HPDE6-E6E7 (cell line): ENCODE results near the gene KLHL20.
"Not testable (repeated sequence)": the region's sequence is repeated elsewhere in the genome, so short reads cannot be mapped to it uniquely, and the experiment has no call there.

Source experiments
- DNase-seq: peaks from one replicate; pipeline ENCODE4 v3.0.0; 2011; ENCODE audit warnings: missing footprints; ENCODE audit errors: extremely low spot score

KLHL20 gene, protein sequence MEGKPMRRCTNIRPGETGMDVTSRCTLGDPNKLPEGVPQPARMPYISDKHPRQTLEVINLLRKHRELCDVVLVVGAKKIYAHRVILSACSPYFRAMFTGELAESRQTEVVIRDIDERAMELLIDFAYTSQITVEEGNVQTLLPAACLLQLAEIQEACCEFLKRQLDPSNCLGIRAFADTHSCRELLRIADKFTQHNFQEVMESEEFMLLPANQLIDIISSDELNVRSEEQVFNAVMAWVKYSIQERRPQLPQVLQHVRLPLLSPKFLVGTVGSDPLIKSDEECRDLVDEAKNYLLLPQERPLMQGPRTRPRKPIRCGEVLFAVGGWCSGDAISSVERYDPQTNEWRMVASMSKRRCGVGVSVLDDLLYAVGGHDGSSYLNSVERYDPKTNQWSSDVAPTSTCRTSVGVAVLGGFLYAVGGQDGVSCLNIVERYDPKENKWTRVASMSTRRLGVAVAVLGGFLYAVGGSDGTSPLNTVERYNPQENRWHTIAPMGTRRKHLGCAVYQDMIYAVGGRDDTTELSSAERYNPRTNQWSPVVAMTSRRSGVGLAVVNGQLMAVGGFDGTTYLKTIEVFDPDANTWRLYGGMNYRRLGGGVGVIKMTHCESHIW

DNA sequence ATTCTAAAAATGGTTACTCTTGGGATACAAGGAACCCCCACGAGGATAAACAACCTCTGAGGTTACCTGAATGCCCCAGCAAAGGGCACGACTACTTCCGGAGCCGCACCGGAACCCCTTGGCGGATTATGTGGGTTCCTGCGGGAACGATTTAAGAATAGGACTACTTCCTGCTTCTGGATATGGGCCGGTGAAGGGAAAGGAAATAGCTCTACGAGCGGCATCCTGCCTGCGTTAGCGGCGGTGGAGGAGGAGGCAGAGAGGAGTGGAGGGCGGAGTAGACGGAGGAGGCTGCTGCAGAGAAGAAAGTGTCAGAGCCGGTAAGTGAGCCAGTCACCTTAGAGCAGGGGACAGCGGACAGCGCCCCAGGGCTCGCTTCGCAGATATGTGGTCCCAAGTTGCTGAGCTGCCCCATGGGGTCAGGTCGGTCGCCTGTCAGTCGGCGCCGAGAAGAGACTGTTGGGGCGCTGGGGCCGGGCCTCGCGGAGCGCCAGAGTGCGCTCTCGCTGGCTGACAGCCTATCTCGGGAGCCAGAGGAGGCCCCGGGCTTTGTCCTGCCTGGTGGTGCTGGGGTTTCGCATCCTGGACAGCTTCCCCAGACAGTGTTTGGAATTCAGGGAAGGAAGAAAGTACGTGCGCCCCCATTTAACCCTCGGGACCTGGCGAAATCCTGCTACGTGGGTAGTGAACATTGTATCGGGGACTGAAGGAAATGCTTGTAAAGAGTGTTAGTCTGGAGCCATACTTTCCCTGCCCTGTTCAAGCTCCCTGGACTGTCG is at the start of gene KLHL20:
Gene KLHL20, plus strand, starts transcription at position 223 of the 779 bp plus-strand sequence. CDS start 1,063 bp downstream, outside the sequence.
- peak; percentile 87 for DNase-seq

- no peak for DNase-seq
Observed at GRCh38 chr1:173666646-173667045, 48.1 kb upstream of the KLHL20 start.

- no peak for DNase-seq
Observed at GRCh38 chr1:173669491-173669941, 45.3 kb upstream of the KLHL20 start, which contains the start of gene ANKRD45. Gene ANKRD45 (minus strand): TSS chr1:173669851. CDS start chr1:173659418, 10,433 bp downstream.

DNA sequence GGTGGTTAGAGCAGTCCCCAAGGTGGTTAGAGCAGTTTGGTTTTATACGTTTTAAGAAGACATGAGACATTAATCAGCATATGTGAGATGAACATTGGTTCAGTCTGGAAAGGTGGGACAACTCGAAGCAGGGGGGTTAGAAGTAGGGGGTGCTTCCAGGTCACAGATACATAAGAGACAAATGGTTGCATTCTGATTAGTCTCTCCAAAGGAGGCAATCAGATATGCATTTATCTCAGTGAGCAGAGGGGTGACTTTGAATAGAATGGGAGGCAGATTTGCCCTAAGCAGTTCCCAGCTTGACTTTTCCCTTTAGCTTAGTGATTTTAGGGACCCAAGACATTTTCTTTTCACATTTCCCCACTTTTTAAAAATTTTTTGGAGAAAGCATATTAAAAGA is 40.3 kb upstream of the KLHL20 start:
- DNase-seq: not testable (repeated sequence)

GRCh38 chr1:173680152-173680551 is 34.6 kb upstream of the KLHL20 start:
- DNase-seq: not testable (repeated sequence)

- no peak for DNase-seq
Observed at GRCh38 chr1:173682184-173682583, 32.6 kb upstream of the KLHL20 start.

GRCh38 chr1:173683838-173684237 is 30.9 kb upstream of the KLHL20 start:
- DNase-seq: not testable (repeated sequence)

DNA sequence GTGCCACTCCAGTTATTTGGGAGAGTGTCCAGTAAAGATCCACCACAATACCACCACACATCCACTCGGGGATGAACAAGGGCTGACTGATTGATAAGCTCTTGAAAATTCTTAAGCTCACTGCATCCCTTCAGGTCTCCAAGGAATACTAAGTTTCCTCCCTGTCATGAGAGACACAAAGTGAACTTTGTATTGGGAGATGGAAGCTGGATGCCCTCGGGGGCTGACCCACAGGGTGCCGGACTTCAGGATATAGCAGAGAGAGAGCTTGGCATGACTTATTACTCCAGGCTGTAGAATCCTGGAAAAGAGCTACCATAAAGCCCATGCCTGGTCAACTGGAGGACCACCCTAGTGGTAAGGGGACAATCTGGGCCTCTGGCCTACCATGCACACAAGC is 29.7 kb upstream of the KLHL20 start:
- not testable (repeated sequence) for DNase-seq

- DNase-seq: no peak
Observed at GRCh38 chr1:173688300-173688699, 26.5 kb upstream of the KLHL20 start.

DNA sequence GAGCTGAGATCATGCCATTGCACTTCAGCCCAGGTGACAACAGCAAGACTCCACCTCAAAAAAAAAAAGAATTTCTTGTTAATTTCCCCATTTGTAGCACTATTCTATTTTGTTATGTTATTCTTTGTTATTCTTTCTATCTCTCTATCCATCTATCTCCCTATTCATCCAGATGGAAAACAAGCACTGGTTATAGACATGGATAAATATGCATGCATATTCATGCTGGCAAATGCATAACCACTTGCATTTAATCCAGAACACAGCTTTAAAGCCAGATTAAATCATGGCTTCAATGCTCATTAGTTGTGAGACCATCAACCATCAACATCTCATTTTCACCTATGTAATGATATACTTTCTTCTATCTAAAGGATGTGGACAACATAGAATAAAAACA is 21.5 kb upstream of the KLHL20 start:
- DNase-seq: no peak

DNA sequence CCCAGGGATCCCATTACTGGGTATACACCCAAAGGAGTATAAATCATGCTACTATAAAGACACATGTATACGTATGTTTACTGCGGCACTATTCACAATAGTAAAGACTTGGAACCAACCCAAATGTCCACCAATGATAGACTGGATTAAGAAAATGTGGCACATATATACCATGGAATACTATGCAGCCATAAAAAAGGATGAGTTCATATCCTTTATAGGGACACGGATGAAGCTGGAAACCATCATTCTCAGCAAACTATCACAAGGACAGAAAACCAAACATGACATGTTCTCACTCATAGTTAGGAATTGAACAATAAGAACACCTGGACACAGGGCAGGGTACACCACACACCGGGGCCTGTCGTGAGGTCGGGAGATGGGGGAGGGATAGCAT is 13.5 kb upstream of the KLHL20 start:
- not testable (repeated sequence) for DNase-seq

DNA sequence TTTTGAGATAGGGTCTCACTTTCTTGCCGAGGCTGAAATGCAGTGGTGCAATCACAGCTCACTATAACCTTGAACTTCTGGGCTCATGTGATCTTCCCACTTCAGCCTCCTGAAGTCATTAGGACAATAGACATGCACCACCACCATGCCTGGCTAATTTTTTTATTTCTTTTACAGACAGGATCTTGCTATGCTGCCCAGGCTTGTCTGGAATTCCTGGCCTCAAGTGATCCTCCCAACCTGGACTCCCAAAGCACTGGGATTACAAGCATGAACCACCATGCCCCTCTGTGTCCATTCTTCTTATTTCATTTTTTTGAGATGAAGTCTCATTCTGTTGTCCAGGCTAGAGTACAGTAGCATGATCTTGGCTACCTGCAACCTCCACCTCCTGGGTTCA is 12.0 kb upstream of the KLHL20 start:
- no peak for DNase-seq

DNA sequence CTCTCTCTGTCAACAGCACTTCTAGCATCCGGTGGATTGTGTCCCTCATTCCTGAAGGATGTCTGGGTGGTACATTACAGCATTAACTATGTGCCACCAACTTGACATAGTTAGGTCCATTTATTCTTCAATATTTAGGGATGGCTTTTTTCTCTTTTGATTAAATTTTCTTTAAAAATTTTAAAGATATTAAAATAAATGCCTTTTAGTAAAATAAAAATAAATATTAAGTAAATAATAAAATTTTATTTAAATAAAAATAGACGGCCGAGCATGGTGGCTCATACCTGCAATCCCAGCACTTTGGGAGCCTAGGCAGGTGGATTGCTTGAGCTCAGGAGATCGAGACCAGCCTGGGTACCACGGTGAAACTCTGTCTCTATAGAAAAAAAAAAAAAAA is 9.7 kb upstream of the KLHL20 start:
- DNase-seq: no peak

- DNase-seq: no peak
Observed at GRCh38 chr1:173708787-173709186, 6.0 kb upstream of the KLHL20 start.

GRCh38 chr1:173714441-173714758 is 381 bp upstream of the KLHL20 start:
- no peak for DNase-seq

GRCh38 chr1:173715538-173715844 is 710 bp downstream of the KLHL20 start:
- no peak for DNase-seq

DNA sequence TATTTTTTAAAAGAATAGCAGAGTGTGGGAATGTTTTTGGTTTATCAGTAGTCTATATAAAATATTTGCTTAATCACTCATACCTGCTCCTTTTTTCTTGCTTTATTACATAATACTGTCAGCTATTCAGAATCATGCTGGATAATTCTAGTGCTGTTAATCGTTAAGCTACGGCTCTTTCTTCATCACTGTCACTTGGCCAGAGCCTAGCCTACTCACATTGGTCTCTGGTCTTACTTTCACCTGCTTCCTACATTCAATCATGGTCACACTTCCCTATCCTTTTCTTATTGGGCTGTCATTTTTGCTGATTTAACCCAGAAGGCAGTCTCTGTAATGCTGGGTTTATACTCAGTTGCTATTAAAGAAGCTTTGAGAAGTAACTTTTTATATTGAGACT is 2.5 kb downstream of the KLHL20 start:
- DNase-seq: no peak

DNA sequence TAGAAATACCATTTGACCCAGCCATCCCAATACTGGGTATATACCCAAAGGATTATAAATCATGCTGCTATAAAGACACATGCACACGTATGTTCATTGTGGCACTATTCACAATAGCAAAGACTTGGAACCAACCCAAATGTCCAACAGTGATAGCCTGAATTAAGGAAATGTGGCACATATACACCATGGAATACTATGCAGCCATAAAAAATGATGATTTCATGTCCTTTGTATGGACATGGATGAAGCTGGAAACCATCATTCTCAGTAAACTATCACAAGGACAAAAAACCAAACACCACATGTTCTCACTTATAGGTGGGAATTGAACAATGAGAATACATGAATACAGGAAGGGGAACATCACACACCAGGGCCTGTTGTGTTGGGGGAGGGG is 16.6 kb downstream of the KLHL20 start:
- DNase-seq: not testable (repeated sequence)

DNA sequence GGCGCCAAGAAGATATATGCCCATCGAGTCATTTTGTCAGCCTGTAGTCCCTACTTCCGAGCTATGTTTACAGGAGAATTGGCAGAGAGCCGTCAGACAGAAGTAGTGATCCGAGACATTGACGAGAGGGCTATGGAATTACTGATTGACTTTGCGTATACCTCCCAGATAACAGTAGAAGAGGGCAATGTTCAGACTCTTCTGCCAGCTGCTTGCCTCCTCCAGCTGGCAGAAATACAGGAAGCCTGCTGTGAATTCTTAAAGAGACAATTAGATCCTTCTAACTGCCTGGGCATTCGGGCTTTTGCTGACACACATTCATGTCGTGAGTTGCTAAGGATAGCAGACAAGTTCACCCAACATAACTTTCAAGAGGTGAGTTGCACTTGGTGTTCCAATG is 19.1 kb downstream of the KLHL20 start:
- no peak for DNase-seq

- not testable (repeated sequence) for DNase-seq
Observed at GRCh38 chr1:173736104-173736503, 21.3 kb downstream of the KLHL20 start.

DNA sequence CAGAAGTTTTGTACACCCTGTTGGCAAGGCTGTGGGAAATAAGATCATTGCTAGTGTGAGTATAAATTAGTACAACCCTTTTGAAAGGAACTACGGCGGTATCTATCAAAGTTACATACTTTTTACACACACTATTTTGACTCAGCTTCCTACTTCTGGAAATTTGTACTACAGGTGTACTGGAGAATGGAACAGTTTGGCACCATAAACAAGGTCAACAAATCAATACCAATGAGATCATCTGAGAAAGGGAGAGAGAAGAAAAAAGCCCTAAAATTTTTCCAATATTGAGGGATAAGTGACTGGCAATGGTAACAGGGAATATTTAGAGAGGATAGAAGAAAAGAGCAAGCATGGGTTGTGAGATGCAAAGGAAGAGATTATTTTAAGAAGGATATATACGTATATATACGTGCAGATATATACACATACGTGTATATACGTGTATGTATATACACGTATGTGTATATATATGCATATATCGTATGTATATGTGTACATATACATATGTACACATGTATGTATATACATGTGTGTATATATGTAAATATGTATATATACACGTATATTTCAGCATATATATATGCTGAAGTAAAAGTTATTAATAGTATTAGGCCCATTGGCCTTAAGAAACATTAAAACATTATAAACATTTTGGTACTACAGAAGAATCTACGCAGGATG is 27.6 kb downstream of the KLHL20 start:
- no peak for DNase-seq

DNA sequence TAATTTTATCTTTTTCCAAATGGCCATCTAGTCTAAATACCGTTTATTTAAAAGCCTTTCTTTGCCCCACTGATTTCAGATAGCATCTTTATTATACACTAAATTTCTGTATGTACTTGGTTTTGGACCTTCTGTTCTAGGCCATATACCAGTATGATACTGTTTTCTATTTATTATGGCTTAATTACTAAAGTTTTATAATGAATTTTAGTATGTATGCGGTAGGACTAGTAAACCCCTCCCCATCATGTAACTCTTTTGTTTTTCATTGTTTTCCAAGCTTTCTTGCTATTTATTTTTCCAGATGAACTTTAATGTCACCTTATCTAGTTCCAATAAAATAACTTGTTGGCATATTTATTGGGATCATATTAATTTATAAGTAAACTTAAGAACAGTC is 29.9 kb downstream of the KLHL20 start:
- no peak for DNase-seq
